ENCODE results near the gene ISCU.

DNA sequence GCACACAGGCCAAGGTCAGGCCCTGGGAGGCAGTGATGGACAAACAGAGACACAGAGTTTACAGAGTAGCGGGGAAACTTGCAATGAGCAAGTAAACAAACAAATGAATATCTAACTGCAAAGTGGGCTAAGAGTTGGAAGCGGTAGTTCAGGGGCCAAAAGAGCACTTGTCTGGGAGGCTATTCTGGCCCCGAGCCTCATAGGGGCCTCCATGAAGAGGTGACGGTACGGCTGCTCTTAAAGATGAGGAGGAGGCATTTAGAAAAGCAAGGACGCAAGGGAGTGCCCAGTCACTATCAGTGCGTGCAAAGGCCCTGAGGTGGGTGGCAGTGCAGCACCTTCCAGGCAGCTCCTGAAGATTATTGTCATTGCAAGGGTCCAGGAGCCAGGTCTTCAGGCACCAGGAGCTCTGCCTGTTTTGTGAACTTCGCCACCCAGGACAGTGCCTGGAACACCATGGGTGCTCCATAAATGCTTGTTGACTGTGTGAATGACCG, 39.9 kb downstream of the ISCU start:
- TF ChIP-seq, protein P1, sequence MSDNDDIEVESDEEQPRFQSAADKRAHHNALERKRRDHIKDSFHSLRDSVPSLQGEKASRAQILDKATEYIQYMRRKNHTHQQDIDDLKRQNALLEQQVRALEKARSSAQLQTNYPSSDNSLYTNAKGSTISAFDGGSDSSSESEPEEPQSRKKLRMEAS (IDR thresholded peaks at IDR 0.05; ENCODE audit: low read depth, low read length) = no peak
- TF ChIP-seq, protein P2, sequence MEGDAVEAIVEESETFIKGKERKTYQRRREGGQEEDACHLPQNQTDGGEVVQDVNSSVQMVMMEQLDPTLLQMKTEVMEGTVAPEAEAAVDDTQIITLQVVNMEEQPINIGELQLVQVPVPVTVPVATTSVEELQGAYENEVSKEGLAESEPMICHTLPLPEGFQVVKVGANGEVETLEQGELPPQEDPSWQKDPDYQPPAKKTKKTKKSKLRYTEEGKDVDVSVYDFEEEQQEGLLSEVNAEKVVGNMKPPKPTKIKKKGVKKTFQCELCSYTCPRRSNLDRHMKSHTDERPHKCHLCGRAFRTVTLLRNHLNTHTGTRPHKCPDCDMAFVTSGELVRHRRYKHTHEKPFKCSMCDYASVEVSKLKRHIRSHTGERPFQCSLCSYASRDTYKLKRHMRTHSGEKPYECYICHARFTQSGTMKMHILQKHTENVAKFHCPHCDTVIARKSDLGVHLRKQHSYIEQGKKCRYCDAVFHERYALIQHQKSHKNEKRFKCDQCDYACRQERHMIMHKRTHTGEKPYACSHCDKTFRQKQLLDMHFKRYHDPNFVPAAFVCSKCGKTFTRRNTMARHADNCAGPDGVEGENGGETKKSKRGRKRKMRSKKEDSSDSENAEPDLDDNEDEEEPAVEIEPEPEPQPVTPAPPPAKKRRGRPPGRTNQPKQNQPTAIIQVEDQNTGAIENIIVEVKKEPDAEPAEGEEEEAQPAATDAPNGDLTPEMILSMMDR (IDR thresholded peaks at IDR 0.05; ENCODE audit: low read depth, low read length) = no peak
